ENCODE data around the gene TMTC4.
"Not testable (repeated sequence)": the region's sequence is repeated elsewhere in the genome, so short reads cannot be mapped to it uniquely, and the experiment has no call there.

TMTC4 gene

DNA sequence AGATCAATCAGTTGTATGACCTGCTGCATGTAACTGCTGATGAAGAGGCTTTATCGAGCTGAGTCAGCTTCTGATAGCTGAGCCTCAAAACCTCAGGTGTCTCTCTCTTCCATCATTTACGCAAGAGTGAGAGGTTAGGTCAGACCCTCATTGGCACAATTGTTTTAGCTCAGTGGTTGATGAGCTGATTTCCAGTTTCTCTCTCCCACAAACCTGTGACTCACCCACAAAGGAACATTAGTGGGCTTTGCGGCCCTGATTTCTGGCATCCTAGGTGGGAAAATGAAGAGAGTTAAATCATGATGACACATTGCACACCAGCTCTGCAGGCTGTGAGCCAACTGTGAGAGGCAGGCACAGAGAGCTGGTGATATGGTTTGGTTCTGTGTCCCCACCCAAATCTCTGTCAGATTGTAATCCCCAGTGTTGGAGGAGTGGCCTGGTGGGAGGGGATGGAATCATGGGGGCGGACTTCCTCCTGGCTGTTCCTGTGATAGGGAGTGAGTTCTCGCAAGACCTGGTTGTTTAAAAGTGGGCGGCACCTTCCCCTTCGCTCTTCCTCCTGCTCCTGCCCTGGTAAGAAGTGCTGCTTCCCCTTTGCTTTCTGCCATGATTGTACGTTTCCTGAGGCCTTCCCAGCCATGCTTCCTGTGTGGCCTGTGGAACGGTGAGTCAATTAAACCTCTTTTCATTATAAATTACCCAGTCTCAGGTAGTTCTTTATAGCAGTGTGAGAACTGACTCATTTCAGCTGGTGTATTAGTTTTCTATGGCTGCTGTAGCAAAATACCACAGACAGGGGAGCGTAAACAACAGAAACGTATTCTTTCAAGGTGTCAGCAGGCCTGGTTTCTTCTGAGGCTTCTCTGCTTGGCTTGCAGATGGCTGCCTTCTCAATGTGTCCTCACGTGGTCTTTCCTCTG, 33.5 kb upstream of the TMTC4 start:
- TF ChIP-seq, protein P1, sequence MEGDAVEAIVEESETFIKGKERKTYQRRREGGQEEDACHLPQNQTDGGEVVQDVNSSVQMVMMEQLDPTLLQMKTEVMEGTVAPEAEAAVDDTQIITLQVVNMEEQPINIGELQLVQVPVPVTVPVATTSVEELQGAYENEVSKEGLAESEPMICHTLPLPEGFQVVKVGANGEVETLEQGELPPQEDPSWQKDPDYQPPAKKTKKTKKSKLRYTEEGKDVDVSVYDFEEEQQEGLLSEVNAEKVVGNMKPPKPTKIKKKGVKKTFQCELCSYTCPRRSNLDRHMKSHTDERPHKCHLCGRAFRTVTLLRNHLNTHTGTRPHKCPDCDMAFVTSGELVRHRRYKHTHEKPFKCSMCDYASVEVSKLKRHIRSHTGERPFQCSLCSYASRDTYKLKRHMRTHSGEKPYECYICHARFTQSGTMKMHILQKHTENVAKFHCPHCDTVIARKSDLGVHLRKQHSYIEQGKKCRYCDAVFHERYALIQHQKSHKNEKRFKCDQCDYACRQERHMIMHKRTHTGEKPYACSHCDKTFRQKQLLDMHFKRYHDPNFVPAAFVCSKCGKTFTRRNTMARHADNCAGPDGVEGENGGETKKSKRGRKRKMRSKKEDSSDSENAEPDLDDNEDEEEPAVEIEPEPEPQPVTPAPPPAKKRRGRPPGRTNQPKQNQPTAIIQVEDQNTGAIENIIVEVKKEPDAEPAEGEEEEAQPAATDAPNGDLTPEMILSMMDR (IDR thresholded peaks at IDR 0.05; ENCODE audit: control insufficient read depth, insufficient read depth, low read depth, low read length, missing control alignments) = no peak
- DNase-seq (ENCODE audit: low read depth) = no peak

DNA sequence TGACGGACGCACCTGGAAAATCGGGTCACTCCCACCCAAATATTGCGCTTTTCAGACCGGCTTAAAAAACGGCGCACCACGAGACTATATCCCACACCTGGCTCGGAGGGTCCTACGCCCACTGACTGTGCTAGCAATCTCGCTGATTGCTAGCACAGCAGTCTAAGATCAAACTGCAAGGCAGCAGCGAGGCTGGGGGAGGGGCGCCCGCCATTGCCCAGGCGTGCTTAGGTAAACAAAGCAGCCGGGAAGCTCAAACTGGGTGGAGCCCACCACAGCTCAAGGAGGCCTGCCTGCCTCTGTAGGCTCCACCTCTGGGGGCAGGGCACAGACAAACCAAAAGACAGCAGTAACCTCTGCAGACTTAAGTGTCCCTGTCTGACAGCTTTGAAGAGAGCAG, 23.7 kb upstream of the TMTC4 start:
- not testable (repeated sequence) for H3K4me3 ChIP-seq (ENCODE audit: control insufficient read depth, low read depth, low read length); DNase-seq (ENCODE audit: low read depth)

More for the DNA sequence above, 33.5 kb upstream of the TMTC4 start:
- H3K4me3 ChIP-seq (ENCODE audit: control insufficient read depth, low read depth, low read length) = no peak overlapping the region

DNA sequence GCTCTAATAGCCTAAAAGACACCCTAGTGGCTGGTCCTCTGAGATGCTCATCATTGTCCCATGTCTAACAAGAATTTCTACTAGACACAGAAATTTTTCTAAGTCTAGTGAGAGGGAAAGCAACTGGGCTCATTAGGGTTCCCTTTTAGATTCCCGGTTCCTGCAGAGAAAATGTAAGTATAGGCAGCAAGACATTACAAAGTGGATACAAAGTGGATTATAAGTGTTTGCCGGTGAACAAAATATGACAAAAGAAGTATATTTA, 20.8 kb upstream of the TMTC4 start:
- TF ChIP-seq, protein P1 (IDR thresholded peaks at IDR 0.05; ENCODE audit: control insufficient read depth, insufficient read depth, low read depth, low read length, missing control alignments) = no peak
- DNase-seq (ENCODE audit: low read depth) = no peak
- no peak overlapping the region for H3K4me3 ChIP-seq (ENCODE audit: control insufficient read depth, low read depth, low read length)

DNA sequence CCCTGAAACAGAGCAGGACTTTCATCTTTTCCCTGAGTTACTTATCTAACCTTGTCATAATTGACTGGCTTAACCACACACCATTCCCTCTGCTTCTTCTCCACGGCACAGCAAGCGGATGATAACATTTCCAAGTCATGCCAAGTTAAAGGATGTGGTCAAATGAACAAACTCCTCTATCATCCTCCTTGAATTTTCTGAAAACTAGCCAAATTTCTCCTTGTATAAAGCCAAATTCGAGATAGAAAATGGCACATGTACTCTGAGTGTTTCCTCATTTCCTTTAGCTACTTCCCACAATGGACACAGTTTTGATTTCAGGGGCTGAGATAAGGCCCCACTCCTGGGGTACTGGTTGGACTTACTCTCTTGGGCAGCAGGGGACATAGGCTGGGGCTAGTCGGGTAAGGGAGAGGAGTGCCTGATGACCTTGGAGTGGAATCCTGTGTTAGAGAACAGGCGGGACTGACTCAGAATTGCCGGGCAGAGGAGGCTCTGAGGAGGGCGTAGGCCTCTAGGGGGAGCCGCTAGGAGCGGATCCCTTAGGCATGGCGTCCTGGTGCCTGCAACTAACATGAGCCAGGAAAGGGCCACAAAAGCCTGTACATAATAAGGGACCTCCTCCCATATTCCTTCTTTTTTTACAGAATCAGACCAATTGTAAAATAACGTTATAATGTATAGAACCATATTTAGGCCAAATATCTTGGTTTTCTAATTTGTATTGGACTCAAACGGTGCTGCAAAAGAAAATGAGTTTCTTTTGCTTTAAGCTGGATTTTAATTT, 20.3 kb upstream of the TMTC4 start:
- DNase-seq (ENCODE audit: low read depth) = no peak
- no peak overlapping the region for H3K4me3 ChIP-seq (ENCODE audit: control insufficient read depth, low read depth, low read length)
- TF ChIP-seq, protein P1 (IDR thresholded peaks at IDR 0.05; ENCODE audit: control insufficient read depth, insufficient read depth, low read depth, low read length, missing control alignments) = peak; percentile 58

DNA sequence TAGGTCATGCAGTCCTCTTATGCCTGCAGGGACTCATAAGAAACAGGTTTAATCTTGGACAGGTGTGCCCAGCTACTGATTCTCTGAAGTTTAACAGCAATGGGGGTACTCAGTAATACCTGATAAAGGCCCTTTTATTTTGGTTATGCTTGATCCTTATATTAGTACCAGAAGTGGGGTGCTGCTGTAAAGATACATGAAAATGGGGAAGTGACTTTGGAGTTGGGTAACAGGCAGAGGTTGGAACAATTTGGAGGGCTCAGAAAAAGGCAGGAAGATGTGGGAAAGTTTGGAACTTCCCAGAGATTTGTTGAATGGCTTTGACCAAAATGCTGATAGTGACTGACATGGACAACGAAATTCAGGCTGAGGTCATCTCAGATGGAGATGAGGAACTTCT, 14.6 kb upstream of the TMTC4 start:
- TF ChIP-seq, protein P1 (IDR thresholded peaks at IDR 0.05; ENCODE audit: control insufficient read depth, insufficient read depth, low read depth, low read length, missing control alignments) = no peak
- H3K4me3 ChIP-seq (ENCODE audit: control insufficient read depth, low read depth, low read length) = no peak overlapping the region

DNA sequence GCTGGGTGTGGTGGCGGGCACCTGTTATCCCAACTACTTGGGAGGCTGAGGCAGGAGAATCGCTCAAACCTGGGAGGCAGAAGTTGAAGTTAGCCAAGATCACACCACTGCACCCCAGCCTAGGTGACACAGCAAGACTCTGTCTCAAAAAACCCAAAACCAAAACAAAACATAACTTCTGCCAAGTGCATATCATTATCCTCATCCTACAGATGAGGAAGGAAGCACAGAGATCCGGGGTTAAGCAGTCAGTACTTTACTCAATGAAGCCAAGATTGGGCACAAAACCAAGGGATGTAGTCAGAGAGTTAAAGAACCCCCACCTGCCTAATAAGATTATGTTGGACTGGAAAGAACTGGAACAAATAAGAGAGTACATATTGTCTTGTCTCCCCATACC, 5.5 kb upstream of the TMTC4 start:
- DNase-seq (ENCODE audit: low read depth) = no peak
- TF ChIP-seq, protein P1 (IDR thresholded peaks at IDR 0.05; ENCODE audit: control insufficient read depth, insufficient read depth, low read depth, low read length, missing control alignments) = no peak
- no peak overlapping the region for H3K4me3 ChIP-seq (ENCODE audit: control insufficient read depth, low read depth, low read length)

More for the DNA sequence above, 14.6 kb upstream of the TMTC4 start:
- no peak for DNase-seq (ENCODE audit: low read depth)

DNA sequence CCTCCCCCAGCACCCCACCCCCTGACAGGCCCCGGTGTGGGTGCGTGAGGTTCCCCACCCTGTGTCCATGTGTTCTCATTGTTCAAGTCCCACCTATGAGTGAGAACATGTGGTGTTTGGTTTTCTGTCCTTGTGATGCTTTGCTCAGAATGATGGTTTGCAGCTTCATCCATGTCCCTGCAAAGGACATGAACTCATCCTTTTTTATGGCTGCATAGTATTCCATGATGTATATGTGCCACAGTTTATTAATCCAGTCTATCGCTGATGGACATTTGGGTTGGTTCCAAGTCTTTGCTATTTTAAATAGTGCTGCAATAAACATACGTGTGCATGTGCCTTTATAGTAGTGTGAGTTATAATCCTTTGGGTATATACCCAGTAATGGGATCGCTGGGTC, 2.5 kb upstream of the TMTC4 start:
- DNase-seq (ENCODE audit: low read depth); H3K4me3 ChIP-seq (ENCODE audit: control insufficient read depth, low read depth, low read length): not testable (repeated sequence)

Data from AG09309 (cell line).